Measurements from ENCODE around the gene SLC29A2.
A peak's percentile ranks its signal among the peaks of the same experiment; 100 is the strongest.
"Not testable (repeated sequence)": the region's sequence is repeated elsewhere in the genome, so short reads cannot be mapped to it uniquely, and the experiment has no call there.

SLC29A2 gene

DNA sequence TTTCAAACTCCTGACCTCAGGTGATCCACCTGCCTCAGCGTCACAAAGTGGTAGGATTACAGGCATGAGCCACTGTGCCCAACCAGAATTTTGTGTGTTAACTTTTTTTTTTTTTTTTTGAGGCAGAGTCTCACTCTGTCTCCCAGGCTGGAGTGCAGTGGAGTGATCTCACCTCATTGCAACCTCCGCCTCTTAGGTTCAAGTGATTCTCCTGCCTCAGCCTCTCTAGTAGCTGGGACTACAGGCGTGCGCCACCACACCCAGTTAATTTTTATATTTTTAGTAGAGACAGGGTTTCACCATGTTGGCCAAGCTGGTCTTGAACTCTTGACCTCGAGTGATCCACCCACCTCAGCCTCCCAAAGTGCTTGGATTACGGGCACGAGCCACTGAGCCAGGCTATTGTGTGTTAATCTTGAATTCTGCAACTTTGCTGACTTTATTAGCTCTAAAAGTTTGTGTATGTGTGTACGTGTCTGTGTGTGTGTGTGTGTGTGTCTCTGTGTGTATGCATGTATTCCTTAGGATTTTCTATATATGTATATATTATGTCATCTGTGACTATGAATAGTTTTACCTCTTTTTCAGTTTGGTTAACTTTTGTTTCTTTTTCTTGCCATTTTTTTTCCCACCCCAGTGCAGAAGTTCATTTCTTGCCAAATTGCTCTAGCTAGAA is 20.9 kb downstream of the SLC29A2 start:
- not testable (repeated sequence) for DNase-seq (ENCODE audit: extremely low read depth in 1 of 2, low read depth in 1 of 2)

DNA sequence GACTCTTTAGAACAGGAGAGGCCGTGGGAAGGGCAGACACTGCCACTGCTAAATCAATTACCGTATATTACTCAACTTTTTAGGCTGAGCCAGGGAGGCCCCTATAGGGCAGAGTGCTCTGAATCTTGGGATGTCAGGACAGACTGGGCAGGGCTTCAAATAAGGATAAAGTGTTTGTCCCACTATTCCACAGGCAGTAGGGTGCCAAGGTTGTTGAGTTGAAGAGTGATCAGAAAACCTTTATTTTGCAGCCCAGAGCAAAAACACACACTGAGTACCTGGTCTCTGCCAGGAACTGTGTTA is 22.5 kb downstream of the SLC29A2 start:
- DNase-seq (ENCODE audit: extremely low read depth in 1 of 2, low read depth in 1 of 2), result no peak

DNA sequence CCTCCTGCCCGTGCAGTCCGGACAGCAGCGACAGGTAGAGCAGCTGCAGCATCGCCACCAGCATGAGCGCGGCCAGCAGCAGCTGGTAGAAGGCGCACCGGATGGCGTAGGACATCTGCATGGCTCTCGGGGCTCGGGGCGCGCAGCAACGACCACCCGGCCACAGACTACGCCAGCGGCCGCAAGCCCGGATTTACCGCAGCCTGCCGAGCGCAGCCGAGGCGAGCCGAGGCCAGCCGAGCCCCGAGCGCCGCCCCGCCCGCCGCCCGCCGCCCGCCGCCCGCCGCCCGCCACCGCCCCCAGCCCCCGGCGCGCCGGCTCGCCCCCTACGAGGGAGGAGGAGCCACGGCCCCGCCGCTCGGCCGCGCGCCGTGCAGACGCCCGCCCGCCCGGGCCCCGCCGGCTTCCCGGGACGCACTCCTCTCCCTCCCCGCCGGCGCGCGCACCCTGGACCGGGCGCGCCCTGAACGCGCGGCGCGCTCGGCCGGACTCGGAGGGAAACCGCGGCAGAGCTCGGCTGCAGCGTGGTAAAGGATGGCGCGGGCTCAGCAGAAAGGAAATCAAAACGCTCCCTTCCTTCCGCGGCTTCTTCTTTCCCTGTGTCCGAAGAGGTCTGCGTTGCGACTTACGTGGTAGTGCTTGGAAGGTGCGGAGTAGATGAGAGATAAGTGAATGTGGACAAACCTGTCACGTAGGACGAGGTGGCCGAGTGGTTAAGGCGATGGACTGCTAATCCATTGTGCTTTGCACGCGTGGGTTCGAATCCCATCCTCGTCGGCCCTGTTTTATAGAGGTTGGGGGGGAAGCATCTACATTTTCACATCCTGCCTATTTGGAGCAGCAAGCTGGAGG is 23.9 kb downstream of the SLC29A2 start, which contains the start of gene B4GAT1:
Gene B4GAT1, minus strand, starts transcription at position 205 of the 852 bp plus-strand sequence. Its CDS starts 84 bp downstream, at position 121.
- DNase-seq (ENCODE audit: extremely low read depth in 1 of 2, low read depth in 1 of 2), result peak; percentile 65 to 80

DNA sequence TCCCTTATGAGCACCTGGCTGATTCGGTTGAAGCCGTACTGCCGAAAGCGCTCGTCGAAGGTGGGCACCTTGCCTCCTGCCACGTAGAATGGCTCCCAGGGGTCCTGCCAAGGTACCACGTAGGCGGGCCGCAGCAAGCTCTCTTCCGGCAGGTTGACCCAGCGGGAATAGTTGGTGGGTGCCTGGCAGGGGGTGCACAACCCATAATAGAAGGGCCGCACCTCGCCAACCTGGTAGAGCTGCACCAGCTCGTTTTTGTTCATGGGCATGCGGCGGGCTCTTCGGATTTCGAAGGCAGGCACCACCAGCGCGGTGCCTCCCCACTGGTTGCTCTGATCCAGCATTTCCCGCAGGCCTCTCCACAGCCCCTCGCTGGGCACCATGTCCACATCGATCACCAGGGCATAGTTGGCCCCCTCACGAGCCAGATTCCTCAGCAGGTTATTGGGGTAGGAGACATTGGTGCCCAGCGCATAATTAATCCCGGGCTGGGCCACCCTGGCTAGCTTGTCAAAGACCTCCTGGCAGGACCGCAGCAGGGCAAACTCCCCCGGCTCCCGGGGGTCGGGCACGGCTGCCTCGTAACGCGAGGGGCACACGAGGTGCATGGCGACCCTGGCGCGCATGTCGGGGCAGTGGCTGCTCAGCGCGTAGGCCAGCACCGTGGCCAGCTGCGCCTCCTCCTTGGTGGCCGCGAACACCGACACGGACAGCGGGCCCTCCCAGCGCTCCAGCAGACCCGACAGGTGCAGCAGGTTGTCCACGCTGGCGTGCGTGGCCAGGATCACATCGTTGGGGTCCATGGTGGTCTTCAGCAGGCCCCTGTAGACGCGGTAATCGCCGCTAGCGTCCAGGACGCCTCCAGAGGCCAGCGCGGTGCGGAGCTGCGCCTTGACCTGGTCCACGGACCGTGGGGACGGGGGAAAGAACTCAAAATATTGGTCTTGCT is 24.8 kb downstream of the SLC29A2 start:
- DNase-seq (ENCODE audit: extremely low read depth in 1 of 2, low read depth in 1 of 2), result no peak

DNA sequence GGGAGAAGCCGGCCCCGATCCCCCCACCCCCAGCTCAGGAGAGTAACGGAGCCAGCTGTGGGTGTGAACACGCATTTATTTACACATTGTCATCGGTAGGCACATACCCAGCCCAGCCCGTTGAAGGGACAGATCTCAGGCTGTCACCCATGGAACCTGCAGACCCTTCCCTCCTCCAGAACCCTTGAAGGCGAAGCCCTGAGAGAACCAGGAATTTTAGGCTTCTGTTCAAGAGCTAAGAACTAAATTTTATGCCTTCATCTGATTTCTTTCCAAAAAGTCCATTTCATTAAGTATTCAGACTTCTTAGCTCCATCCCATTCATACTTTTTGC is 26.3 kb downstream of the SLC29A2 start:
- DNase-seq (ENCODE audit: extremely low read depth in 1 of 2, low read depth in 1 of 2), result no peak

DNA sequence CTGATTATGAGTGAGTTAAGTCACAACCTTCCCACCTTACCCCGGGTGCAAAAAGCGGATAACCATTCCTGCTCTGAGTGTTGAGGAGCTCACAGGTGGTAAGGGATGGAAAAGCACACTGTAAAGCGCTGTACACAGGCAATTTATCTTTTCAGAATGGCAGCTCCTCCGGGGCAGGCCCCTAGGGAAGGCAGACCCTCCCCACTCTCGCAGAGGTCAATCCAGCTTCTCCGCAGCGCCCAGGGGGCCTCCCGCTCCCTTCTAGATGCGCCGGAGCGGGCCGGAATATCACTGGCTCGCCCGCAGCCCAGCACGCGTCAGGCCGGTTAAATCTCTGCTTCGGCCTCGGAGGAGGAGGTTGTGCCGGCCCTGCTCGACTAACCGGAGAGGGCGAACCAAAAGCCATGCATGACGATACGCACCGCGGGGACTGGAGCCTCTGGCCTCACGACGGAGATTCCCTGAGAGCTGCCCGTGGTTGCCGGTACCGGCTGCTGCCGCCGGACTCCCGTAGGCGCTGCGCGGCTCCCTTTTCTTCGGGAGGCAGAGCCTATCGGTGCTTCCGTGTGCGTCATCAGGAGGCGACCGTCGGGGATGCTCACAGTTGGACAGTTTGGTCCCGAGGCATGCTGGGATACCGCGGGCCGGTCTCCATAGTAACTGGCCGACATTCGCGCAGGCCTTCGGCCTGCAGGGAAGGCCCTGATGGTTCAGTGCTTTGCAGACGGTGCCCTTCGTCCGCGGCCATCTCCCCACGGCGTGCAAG is 26.8 kb downstream of the SLC29A2 start, which contains the start of gene BRMS1:
Gene BRMS1, minus strand, starts transcription at position 555 of the 766 bp plus-strand sequence. CDS start 2,870 bp downstream, outside the sequence.
- peak; percentile 86 to 95 for DNase-seq (ENCODE audit: extremely low read depth in 1 of 2, low read depth in 1 of 2)

DNA sequence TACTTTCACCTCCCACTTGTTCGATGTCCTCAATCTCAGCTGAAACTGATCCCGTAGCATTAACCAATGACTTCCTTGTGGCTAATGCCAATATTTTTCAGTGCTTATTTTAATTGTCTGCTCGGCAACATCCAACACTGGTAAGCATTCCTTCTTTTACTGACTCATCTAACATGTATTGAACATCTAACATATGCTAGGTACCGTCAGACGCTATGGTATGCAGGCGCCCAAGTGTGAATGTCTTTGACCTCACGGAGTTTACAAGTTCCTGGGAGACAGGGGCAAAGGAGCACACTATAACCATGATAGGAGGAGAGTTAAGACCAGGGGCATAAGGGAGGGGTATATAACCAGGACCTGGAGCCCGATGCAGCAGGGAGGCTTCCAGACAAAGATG is 28.4 kb downstream of the SLC29A2 start:
- no peak for DNase-seq (ENCODE audit: extremely low read depth in 1 of 2, low read depth in 1 of 2)

DNA sequence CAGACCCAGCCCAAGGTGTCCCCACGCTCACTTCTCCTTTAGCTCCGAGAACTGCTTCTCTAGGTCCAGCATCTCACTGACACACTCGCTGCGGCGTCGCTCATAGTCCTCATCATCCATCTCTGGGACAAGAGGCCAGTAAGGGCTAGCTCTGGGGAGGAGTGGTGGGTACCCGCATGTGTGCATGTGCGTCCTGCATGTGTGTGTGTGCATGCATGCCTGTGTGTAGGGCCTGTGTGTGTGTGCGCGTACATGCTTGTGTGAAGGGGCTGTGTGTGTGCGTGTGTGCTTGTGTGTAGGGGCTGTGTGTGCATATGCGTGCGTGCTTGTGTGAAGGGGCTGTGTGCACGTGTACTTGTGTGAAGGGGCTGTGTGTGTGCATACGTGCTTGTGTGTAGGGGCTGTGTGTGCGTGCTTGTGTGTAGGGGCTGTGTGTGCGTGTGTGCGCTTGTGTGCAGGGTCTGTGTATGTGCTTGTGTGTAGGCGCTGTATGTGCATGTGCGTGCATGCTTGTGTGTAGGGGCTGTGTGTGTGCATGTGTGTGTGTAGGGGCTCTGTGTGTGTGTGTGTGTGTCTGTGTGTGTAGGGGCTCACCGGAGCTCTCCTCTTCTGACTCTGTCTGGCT is 29.9 kb downstream of the SLC29A2 start:
- DNase-seq (ENCODE audit: extremely low read depth in 1 of 2, low read depth in 1 of 2), result no peak

DNA sequence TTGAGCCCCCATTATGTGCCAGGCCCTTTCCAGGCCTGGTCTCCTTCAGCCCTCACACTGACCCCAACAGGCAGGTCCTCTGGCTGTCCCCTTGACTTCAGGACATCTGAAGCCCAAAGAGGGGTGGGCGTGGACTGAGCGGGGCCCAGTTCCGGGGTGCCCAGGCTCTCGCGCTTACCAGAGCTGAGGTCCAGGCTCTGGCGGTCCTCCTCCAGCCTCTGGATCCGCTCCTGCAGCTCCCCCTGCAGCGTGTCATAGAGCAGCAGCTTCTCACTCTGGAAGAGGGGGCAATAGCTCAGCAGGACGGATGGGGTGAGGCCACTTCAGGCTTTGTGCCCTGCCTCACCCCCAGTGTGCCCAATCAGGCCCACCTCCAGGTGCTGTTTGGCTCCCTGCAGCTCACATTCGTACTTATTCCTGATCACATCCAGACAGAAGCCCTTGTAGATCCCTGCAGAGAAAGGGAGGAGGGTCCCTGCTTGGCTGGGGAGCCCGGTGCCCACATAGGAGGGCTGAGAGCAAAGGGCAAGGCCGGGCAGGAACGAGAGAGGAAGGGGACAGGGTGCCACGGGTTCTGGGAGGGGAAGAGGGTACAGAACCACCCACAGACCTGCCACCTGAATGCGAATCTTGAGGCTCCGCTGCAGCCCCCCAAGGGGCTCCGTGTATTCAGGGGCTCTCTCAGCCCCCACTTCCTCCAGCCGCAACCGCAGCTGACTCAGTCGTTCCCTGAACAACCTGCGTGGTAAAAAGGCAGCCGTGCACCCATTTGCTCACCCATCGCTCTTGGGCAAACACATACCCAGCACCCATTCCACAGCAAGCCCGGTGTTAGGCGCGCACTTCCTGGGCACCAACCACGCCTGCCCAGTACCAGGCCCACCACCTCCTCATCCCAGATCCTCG is 30.7 kb downstream of the SLC29A2 start:
- DNase-seq (ENCODE audit: extremely low read depth in 1 of 2, low read depth in 1 of 2), result no peak

DNA sequence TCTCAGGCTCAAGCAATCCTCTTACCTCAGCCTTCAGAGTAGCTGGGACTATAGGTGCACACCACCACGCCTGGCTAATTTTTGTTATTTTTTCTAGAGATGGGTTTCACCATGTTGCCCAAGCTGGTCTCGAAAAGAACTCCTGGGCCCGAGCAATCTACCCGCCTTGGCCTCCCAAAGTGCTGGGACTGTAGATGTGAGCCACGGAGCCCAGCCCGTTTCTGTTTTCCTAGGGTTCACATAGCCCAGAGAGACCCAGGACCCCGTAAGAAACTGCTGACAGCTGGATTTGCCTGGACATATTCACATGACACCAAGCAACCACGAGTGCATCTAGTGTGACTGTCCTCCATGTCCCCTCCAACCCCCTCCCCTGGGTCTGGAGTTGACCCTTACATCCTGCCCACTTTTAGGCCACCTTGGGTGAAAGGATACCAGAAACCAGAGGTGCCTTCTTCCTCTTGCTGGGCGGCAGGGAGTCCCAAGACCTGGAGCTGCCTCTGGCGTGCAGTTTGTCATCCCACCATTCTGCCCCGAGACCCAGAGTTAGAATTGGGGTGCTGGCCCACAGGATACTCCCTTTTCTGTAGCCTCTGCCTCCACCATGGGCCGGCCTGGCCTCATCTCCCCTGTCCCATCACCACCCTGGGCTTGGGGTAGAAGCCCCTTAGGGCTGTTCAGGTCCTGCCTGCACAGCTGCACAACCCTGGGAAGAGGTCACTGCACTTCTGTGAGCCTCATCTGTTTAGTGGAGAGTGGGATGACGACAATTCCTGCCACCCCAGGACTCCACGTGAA is 31.7 kb downstream of the SLC29A2 start:
- DNase-seq (ENCODE audit: extremely low read depth in 1 of 2, low read depth in 1 of 2), result no peak

DNA sequence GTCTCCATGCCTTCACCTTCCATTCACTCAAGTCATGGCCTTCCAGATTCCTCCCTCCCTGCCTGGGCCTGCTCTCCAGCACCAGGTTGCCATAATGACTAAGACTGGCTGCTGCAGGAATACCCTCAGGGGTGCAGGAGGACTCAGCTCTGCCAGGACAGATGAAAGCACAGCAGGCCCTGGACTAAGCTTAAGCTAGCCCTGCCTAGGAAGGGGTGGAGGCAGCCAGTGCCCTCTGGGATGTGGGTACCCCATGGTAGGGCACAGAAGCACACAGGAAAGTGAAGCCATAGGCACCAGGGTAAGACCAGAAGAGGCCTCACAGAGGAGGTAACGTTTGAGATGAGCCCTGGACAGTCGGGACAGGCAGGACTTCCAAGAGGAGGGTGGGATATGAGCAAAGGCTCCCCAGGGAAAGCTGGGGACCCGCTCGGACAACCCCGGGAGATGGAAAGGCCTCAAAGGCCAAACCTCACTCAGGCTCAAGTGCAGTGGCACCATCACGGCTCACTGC is 32.3 kb downstream of the SLC29A2 start:
- DNase-seq (ENCODE audit: extremely low read depth in 1 of 2, low read depth in 1 of 2), result no peak

DNA sequence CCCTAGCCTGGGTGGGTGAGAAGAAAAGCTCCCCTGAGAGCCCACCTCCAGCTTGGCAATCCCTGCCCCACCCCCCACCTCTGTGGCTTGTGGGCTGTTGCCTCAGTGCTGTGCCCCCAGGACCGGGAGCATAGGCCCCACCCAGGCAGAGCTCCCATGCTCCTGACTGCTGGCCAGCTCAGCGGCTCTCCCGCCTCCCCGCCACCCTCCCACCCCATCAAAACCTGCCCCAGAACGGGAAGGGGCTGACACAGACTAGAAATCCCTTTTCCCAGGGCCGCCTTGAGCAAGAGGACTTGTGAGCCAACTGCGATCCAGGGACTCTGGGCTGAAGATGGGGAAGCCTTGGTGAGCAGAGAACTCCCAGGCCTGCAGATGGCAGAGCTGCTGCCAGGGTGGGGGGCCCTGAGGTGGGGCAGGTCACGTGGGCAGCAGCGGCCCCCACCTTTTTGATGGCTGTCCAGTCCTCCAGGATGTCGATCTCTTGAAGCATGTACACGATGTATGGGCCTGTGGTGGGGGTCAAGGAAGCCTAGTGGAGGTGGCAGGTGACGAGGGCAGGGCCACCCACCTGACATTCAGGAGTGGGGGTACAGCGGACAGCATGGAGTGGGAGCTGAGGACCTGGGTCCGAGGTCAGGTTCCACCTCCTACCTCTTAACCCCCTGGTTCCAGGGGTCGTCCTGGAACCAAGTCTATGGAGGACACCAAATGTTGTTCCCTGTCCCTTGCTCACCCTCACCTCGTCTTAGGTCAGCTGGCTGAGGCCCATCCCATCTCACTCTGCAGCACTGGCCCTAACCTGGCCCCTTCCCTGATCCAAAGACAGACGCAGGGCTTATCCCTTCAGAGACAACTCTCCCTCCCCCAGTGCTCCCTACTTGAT is 33.0 kb downstream of the SLC29A2 start:
- DNase-seq (ENCODE audit: extremely low read depth in 1 of 2, low read depth in 1 of 2), result no peak

DNA sequence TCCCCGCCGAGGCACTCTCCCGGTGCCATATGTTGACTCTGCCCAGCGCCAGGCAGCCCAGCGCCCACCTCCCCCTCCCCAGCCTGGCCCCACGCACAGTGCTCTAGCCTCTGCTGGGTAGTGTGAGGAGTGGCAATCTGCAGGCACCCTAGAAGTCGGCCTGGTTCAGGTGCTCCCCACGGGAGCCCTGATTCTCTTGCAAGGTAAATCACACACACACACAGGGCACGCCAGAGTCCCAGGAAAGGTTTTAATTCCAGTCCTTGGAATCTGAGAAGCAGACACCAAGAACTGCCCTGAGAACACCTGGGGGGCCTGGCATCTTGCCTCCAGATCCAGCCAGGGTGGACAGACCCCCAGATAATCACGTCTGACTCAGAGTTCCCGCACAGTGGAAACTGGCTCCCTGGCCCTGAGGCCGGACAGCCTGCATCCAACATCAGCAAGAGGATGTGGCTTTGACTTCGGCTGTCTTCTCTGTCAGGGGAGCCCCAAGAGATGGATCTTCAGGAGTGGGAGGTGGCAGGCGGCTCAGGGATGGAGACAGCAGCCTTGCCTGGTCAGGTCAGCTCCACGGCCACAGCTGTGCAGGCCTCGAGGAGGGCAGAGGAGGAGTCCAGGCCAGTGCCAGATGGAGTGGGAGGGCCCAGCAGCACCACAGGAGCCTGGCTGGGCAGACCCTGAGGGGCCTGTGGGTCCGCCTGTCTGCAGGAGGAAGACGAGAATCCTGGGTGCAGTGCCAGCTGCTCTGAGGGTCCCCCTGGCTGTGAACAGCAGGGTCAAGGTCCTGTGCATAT is 34.3 kb downstream of the SLC29A2 start:
- no peak for DNase-seq (ENCODE audit: extremely low read depth in 1 of 2, low read depth in 1 of 2)

DNA sequence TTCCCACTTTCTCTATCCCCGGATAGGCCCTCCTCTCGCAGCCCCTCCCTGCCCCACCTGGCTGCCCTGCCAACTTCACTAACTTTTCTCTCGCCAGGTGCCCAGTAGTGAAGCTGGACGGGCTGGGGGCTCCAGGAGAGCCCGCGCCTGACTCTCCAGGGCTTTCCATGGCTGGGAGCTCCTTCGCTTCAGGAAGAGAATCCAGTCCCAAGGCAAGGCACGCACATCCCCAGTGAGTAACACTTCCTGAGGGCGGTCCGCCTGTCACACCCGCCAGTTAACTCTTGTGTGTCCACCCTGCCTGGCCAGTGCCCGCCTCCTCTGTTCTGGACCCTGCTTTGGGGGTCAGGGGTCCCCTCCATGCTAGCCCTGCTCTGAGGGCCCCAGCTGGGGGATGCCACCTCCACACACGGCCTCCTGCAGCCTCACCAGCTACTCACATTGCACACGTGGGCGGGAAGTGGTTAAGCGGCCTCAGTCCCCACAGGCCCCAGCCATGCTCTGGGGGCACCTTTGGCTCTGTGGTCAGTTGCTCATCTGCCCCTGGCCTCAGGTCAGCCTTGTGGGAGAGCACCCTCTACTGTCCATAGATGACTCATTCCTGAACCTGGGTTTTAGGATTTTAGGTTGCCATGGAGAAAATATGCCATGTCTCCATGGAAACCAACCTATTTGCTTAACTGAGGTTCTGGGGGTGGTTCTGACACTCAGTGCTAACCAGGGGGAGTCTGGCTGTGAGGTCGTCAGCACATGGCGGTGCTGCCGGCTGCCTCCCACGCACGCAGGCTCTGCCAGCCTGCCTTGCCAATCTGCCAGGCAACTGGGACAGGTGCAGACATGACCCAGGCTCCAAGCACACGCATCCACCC is 35.1 kb downstream of the SLC29A2 start, which contains the start of gene RIN1:
Gene RIN1, minus strand, starts transcription at position 201 of the 869 bp plus-strand sequence. Its CDS starts 32 bp downstream, at position 169.
- DNase-seq (ENCODE audit: extremely low read depth in 1 of 2, low read depth in 1 of 2), result peak; percentile 76 to 82

Measured in stimulated activated CD8-positive, alpha-beta memory T cell treated with anti-CD3 and anti-CD28 coated beads, Interleukin-7, amount 100 ng/mL, for 48 hours (primary cell).